Uterus (tissue), 4 donors: ENCODE measurements around the gene TUBGCP4. TPM values are rescaled to one million over a fixed set of nuclear protein-coding genes. Genes with fewer than 3 reads are reported as not detected.

ENCODE experiments used
- DNase-seq, 2 donors: peaks; one replicate each; pipeline ENCODE4 v3.0.0-alpha.2; 2019 to 2020
- H3K27ac ChIP-seq, 2 donors: fragments of 200-600 bp; sonication (generic); 1 replicate in 1 of 2; 2 replicates in 1 of 2; pipeline ENCODE4 v1.5.1; 2016 to 2018
- H3K27me3 ChIP-seq, 2 donors: fragments of 200-600 bp; sonication (generic); one replicate each; pipeline ENCODE4 v1.5.1; 2018 to 2019; ENCODE audit warnings: control low read depth in 1 of 2
- H3K36me3 ChIP-seq, 2 donors: fragments of 200-600 bp; sonication (generic); one replicate each; pipeline ENCODE4 v1.5.1; 2019; ENCODE audit warnings: control low read depth in 1 of 2
- H3K4me1 ChIP-seq, 2 donors: fragments of 200-600 bp; sonication (generic); one replicate each; pipeline ENCODE4 v1.5.1; 2018 to 2019; ENCODE audit warnings: control low read depth in 1 of 2
- H3K4me3 ChIP-seq, 2 donors: fragments of 200-600 bp; sonication (generic); 1 replicate in 1 of 2; 2 replicates in 1 of 2; pipeline ENCODE4 v1.5.1; 2018 to 2019; ENCODE audit warnings: mild to moderate bottlenecking in 1 of 2
- H3K9me3 ChIP-seq, 2 donors: fragments of 200-600 bp; sonication (generic); one replicate each; pipeline ENCODE4 v1.5.1; 2019; ENCODE audit warnings: control low read depth in 1 of 2
- POLR2A ChIP-seq, 2 donors: fragments of 450-650 bp; IDR thresholded peaks; one replicate each; pipeline ENCODE4 v1.6.1; 2016; ENCODE audit warnings: antibody characterized with exemption in 2 of 2, mild to moderate bottlenecking in 1 of 2, moderate library complexity in 1 of 2
- intact Hi-C: fragments of 100-400 bp; cut with DNase I; formaldehyde crosslinking; loops from one replicate; pipeline ENCODE4 v1.15.1; 2023; ENCODE audit warnings: low total_unique reads
- total RNA-seq, 4 donors: library from RNA; depleted of rRNA in 3 of 4; stranded (reverse); fragments of >200 nt in 3 of 4; gene quantifications; one replicate each; pipeline versions ENCODE4 v1.1.0 to v1.2.4, GENCODE V29; 2014 to 2023
- TF ChIP-seq, protein P1 (sequence below), 4 experiments: fragments of 200-600 bp in 2 of 4; fragments of 450-650 bp in 2 of 4; sonication (generic) in 2 of 4; IDR thresholded peaks; one replicate each; pipeline ENCODE4 v1.5.1; 2016 to 2019; ENCODE audit warnings: antibody characterized with exemption in 4 of 4, mild to moderate bottlenecking in 2 of 4, moderate library complexity in 1 of 4
- donor health status: DM: yes; HTN: yes; CAD: no.

TUBGCP4 gene
- total RNA-seq, 4 donors from 2014 or later: 6.9 to 21.2 (median 14.5) TPM

DNA sequence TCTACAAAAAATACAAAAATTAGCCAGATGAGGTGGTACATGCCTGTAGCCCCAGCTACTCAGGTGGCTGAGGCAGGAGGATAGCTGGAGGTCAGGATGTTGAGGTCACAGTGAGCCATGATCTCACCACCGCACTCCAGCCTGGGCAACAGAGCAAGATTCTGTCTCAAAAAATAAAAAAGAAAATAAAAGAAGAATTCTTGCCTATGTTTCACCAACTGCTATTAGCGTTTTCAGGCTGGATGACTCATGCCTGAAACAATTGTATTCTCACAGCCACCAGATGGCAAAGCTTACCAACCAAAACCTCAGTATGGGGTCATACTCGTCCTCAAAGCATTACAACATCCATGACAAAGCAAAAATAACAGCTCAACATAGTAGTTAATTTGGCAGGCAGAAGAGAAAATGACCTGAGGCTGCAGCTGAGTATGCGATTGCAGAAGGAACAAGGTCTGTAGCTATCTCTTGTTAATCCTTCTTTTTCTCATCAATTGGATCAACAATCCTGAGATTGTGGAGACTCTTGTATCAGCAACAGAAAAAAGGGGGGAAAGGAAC, 69.9 kb downstream of the TUBGCP4 start:
- Histone ChIP-seq H3K4me3 (no peak overlapping the region), H3K27me3 (no peaks in the 10 kb centered on the region), H3K9me3 (no peaks in the 10 kb centered on the region), H3K36me3 (no peaks in the 10 kb centered on the region), H3K4me1 (no peaks in the 10 kb centered on the region), H3K27ac (peak overlapping the region; percentile 60 to 63)
- no peak for TF ChIP-seq POLR2A (IDR thresholded peaks at IDR 0.05)
- TF ChIP-seq, protein P1, sequence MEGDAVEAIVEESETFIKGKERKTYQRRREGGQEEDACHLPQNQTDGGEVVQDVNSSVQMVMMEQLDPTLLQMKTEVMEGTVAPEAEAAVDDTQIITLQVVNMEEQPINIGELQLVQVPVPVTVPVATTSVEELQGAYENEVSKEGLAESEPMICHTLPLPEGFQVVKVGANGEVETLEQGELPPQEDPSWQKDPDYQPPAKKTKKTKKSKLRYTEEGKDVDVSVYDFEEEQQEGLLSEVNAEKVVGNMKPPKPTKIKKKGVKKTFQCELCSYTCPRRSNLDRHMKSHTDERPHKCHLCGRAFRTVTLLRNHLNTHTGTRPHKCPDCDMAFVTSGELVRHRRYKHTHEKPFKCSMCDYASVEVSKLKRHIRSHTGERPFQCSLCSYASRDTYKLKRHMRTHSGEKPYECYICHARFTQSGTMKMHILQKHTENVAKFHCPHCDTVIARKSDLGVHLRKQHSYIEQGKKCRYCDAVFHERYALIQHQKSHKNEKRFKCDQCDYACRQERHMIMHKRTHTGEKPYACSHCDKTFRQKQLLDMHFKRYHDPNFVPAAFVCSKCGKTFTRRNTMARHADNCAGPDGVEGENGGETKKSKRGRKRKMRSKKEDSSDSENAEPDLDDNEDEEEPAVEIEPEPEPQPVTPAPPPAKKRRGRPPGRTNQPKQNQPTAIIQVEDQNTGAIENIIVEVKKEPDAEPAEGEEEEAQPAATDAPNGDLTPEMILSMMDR (IDR thresholded peaks at IDR 0.05): peak; percentile 40 to 72 (median 60)
- intact Hi-C loops: no loop called here
- DNase-seq: peak; percentile 28 to 59

GRCh38 chr15:43441316-43441715, 70.4 kb downstream of the TUBGCP4 start:
- Histone ChIP-seq H3K4me1 (no peaks in the 10 kb centered on the region), H3K27ac (peak overlapping the region; percentile 60 to 63), H3K9me3 (no peaks in the 10 kb centered on the region), H3K27me3 (no peaks in the 10 kb centered on the region), H3K36me3 (no peaks in the 10 kb centered on the region), H3K4me3 (no peak overlapping the region)
- intact Hi-C loops: no loop called here
- DNase-seq: no peak
- TF ChIP-seq, protein P1 (IDR thresholded peaks at IDR 0.05): no peak
- TF ChIP-seq POLR2A (IDR thresholded peaks at IDR 0.05): no peak

- Histone ChIP-seq H3K9me3 (no peaks in the 10 kb centered on the region), H3K4me3 (no peak overlapping the region), H3K27me3 (no peaks in the 10 kb centered on the region), H3K36me3 (no peaks in the 10 kb centered on the region), H3K4me1 (no peaks in the 10 kb centered on the region), H3K27ac (no peak overlapping the region)
- DNase-seq: no peak
- intact Hi-C loops: no loop called here
- no peak for TF ChIP-seq POLR2A (IDR thresholded peaks at IDR 0.05)
- TF ChIP-seq, protein P1 (IDR thresholded peaks at IDR 0.05): no peak
These were observed 75.4 kb downstream of the TUBGCP4 start for GRCh38 chr15:43446344-43446743.

GRCh38 chr15:43449981-43450380, 79.1 kb downstream of the TUBGCP4 start:
- TF ChIP-seq, protein P1 (IDR thresholded peaks at IDR 0.05): no peak
- no peak for TF ChIP-seq POLR2A (IDR thresholded peaks at IDR 0.05)
- Histone ChIP-seq H3K27ac (no peak overlapping the region), H3K4me1 (no peaks in the 10 kb centered on the region), H3K36me3 (no peaks in the 10 kb centered on the region), H3K9me3 (no peaks in the 10 kb centered on the region), H3K4me3 (no peak overlapping the region), H3K27me3 (no peaks in the 10 kb centered on the region)
- no peak for DNase-seq
- intact Hi-C loops: no loop called here

Other genes starting within 250 kb of the TUBGCP4 start
- gene TMEM62, start 237.5 kb upstream of the TUBGCP4 start, total RNA-seq: 10 to 100 TPM; 18.8 to 56.6 (median 22.5) TPM
- gene CCNDBP1, start 185.7 kb upstream of the TUBGCP4 start, total RNA-seq: 10 to 100 TPM; 27.9 to 45.6 (median 44.0) TPM
- gene EPB42, start 150.1 kb upstream of the TUBGCP4 start, total RNA-seq: 1 to 10 TPM in 1 of 4 donors, not detected in 3; 2.6 TPM
- not detected for gene TGM5, start 104.2 kb upstream of the TUBGCP4 start, total RNA-seq
- gene TGM7, start 68.8 kb upstream of the TUBGCP4 start, total RNA-seq: not detected
- gene LCMT2, start 40.5 kb upstream of the TUBGCP4 start, total RNA-seq: 10 to 100 TPM in 3 of 4 donors, 1 to 10 TPM in 1; 9.5 to 28.2 (median 12.3) TPM
- 10 to 100 TPM in 3 of 4 donors, 1 to 10 TPM in 1; 5.4 to 39.3 (median 20.5) TPM for gene ZSCAN29, start 58 bp upstream of the TUBGCP4 start, total RNA-seq
- 100 to 1,000 TPM in 1 of 4 donors, 10 to 100 TPM in 3; 30.2 to 150 (median 51.4) TPM for gene TP53BP1, start 122.1 kb downstream of the TUBGCP4 start, total RNA-seq
- 10 to 100 TPM in 3 of 4 donors, 1 to 10 TPM in 1; 5.9 to 27.6 (median 12.8) TPM for gene MAP1A, start 146.5 kb downstream of the TUBGCP4 start, total RNA-seq
- gene PPIP5K1, start 219.1 kb downstream of the TUBGCP4 start, total RNA-seq: 10 to 100 TPM in 3 of 4 donors, 1 to 10 TPM in 1; 7.1 to 74.8 (median 42.6) TPM
- gene CKMT1B, start 222.9 kb downstream of the TUBGCP4 start, total RNA-seq: under 1 TPM in 2 of 4 donors, not detected in 2; 0.29 to 0.90 TPM
- 1 to 10 TPM in 1 of 4 donors, under 1 TPM in 2, not detected in 1; under 0.01 to 2.3 (median 0.88) TPM for gene STRC, start 247.7 kb downstream of the TUBGCP4 start, total RNA-seq